HFFc6 (cell line): ENCODE data around the gene TMEM201. TPM values are rescaled to one million over a fixed set of nuclear protein-coding genes. Genes with fewer than 3 reads are reported as not detected.

Source experiments
- DNase-seq: peaks from one replicate; pipeline ENCODE4 v3.0.0-alpha.2; 2018
- H3K27ac Mint-ChIP-seq: 2 replicates; pipeline ENCODE4 v1.8.0; 2020; ENCODE audit warnings: mild to moderate bottlenecking, mixed read lengths
- H3K27me3 Mint-ChIP-seq: 2 replicates; pipeline ENCODE4 v1.8.0; 2021; ENCODE audit warnings: mild to moderate bottlenecking, moderate library complexity, mixed read lengths; ENCODE audit not compliant: insufficient read depth
- H3K36me3 Mint-ChIP-seq: 2 replicates; pipeline ENCODE4 v1.8.0; 2021; ENCODE audit warnings: low read depth, mixed read lengths
- H3K4me1 Mint-ChIP-seq: 2 replicates; pipeline ENCODE4 v1.8.0; 2020; ENCODE audit warnings: low read depth, mixed read lengths
- H3K4me3 Mint-ChIP-seq: 2 replicates; pipeline ENCODE4 v1.8.0; 2020; ENCODE audit warnings: mild to moderate bottlenecking, moderate library complexity, mixed read lengths
- H3K9me3 Mint-ChIP-seq: 2 replicates; pipeline ENCODE4 v1.8.0; 2020; ENCODE audit warnings: mild to moderate bottlenecking, mixed read lengths
- total RNA-seq, 6 experiments: library from RNA; stranded (reverse); fragmentation: NEBNext Ultra II Directional; extraction: Animal tissue kit (Norgen Biotek cat#: 25700); gene quantifications; 2 replicates in 1 of 6; 3 replicates in 5 of 6; pipeline ENCODE4 v1.2.3, GENCODE V29; 2021
- TF ChIP-seq, protein P1 (sequence below): fragments of 200-600 bp; sonication (generic); IDR thresholded peaks from 2 replicates; pipeline ENCODE4 v1.5.0; 2021; ENCODE audit warnings: antibody characterized with exemption, mild to moderate bottlenecking

The TMEM201 gene
- total RNA-seq, 6 experiments from 2014 or later: 10.5 to 14.0 (median 11.2) TPM

DNA sequence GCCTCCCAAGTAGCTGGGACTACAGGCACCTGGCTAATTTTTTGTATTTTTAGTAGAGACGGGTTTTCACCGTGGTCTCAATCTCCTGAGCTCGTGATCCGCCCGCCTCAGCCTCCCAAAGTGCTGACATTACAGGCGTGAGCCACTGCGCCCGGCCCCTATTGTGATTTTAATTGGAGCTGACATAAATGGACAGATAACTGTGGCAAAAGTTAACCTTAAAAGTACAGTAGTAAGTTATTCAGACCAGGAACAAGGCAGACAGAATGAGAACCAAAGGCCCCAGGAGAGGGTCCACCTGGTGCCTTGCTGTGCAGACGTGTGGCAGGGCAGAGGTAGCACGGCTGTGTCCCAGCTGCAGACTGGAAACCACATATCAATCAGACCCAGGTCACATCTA lies 11.0 kb downstream of the TMEM201 start:
- H3K27ac Mint-ChIP-seq: no peak overlapping the region
- no peaks in the 10 kb centered on the region for H3K4me1 Mint-ChIP-seq
- no peak for DNase-seq
- TF ChIP-seq, protein P1, sequence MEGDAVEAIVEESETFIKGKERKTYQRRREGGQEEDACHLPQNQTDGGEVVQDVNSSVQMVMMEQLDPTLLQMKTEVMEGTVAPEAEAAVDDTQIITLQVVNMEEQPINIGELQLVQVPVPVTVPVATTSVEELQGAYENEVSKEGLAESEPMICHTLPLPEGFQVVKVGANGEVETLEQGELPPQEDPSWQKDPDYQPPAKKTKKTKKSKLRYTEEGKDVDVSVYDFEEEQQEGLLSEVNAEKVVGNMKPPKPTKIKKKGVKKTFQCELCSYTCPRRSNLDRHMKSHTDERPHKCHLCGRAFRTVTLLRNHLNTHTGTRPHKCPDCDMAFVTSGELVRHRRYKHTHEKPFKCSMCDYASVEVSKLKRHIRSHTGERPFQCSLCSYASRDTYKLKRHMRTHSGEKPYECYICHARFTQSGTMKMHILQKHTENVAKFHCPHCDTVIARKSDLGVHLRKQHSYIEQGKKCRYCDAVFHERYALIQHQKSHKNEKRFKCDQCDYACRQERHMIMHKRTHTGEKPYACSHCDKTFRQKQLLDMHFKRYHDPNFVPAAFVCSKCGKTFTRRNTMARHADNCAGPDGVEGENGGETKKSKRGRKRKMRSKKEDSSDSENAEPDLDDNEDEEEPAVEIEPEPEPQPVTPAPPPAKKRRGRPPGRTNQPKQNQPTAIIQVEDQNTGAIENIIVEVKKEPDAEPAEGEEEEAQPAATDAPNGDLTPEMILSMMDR: no peak
- H3K9me3 Mint-ChIP-seq: no peaks in the 10 kb centered on the region
- H3K4me3 Mint-ChIP-seq: no peak overlapping the region
- no peaks in the 10 kb centered on the region; the same call in 1 of the 2 replicates for H3K27me3 Mint-ChIP-seq
- H3K36me3 Mint-ChIP-seq: no peaks in the 10 kb centered on the region

- H3K36me3 Mint-ChIP-seq: no peaks in the 10 kb centered on the region
- DNase-seq: no peak
- H3K27me3 Mint-ChIP-seq: no peaks in the 10 kb centered on the region; the same call in 1 of the 2 replicates
- no peaks in the 10 kb centered on the region for H3K4me1 Mint-ChIP-seq
- H3K27ac Mint-ChIP-seq: no peak overlapping the region
- TF ChIP-seq, protein P1: no peak
- H3K9me3 Mint-ChIP-seq: no peaks in the 10 kb centered on the region
- H3K4me3 Mint-ChIP-seq: no peak overlapping the region
These were observed 12.4 kb downstream of the TMEM201 start for GRCh38 chr1:9600861-9601834.

GRCh38 chr1:9601942-9602793 lies 13.5 kb downstream of the TMEM201 start:
- no peak for DNase-seq
- Mint-ChIP-seq H3K4me1 (no peaks in the 10 kb centered on the region), H3K9me3 (no peaks in the 10 kb centered on the region), H3K27ac (no peak overlapping the region), H3K27me3 (no peaks in the 10 kb centered on the region; the same call in 1 of the 2 replicates), H3K36me3 (no peaks in the 10 kb centered on the region), H3K4me3 (no peak overlapping the region)
- TF ChIP-seq, protein P1: no peak

DNA sequence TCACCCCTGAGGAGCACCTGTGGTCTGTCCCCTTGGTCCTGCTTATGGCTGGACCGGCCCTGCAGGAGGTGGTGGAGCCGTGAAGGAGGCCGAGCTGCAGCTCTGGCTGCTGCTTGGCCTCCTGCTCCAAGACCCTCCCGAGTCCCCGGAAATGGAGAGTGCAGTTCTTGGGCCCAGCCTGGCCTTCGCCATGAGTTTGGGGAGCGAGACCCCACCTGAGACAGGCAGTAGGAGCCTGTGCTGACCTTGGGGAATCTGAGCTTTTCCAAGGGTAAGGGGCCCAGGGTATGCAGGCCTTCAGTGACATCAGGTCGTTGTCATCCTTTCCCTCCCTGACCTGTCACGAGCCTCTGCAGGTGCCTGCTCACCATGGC lies 14.1 kb downstream of the TMEM201 start:
- Mint-ChIP-seq H3K27ac (no peak overlapping the region), H3K9me3 (no peaks in the 10 kb centered on the region), H3K36me3 (no peaks in the 10 kb centered on the region), H3K27me3 (no peaks in the 10 kb centered on the region; the same call in 1 of the 2 replicates), H3K4me3 (no peak overlapping the region), H3K4me1 (no peaks in the 10 kb centered on the region)
- DNase-seq: no peak
- TF ChIP-seq, protein P1: no peak

DNA sequence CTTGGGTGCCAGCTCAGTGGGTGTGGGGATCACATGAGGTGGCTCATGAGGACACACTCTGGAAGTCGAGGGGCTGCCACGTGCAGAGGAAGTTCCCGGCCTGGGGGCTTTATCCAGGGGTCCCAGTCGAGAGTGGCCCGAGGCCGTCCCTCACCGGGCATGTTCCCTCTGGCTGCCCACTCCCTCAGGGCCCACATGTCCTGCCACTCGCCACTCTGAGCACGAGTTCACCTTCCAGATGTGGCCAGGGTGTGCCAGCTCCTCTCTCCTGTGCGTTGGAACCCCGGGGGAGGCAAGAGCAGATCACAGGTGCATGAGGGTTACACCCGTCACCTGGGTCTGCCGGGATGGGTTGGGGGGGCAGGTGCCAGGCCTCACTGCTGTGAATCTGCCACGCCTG lies 14.6 kb downstream of the TMEM201 start:
- H3K36me3 Mint-ChIP-seq: no peaks in the 10 kb centered on the region
- no peak overlapping the region for H3K4me3 Mint-ChIP-seq
- no peaks in the 10 kb centered on the region for H3K4me1 Mint-ChIP-seq
- H3K27ac Mint-ChIP-seq: no peak overlapping the region
- DNase-seq: no peak
- no peaks in the 10 kb centered on the region; the same call in 1 of the 2 replicates for H3K27me3 Mint-ChIP-seq
- H3K9me3 Mint-ChIP-seq: no peaks in the 10 kb centered on the region
- TF ChIP-seq, protein P1: no peak
